GM12801 (cell line): Measurements from ENCODE around the gene PTK7.

Experiments used
- TF ChIP-seq, protein P1 (sequence below): IDR thresholded peaks from one replicate; pipeline ENCODE4 v1.5.1; 2011; ENCODE audit warnings: control low read depth; ENCODE audit not compliant: insufficient read length; ENCODE audit errors: extremely low read depth

The PTK7 gene

DNA sequence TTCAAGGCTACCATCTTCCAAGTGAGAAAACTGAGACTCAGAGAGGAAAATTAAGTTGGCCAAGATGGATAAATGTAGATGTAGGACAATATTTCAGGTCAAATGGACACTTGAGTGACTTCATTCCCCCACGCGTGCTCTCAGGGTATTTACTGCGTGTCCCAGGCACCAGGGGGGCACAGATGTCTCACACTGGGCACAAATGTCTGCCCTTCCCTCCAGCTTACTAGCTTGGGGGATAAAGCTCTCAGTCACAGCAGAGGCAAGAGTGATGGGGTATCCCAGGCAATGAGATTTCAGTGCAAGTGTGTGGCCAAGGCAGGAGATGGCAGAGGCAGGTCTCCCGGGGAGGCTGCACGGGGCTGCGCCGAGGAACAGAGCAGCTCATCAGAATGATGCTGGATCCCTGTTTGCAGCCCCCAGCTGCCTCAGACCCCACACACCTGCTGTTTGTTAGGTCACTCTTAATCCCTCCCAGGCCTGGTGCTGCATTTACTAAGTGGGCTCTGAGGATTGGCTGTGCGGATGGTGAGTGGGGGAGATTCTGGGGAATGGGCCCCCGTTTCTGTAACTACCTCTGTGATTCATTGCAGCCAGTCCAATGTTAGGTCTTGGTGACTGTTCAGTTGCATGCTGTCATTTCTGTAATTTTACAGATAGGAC, 44.1 kb downstream of the PTK7 start:
- TF ChIP-seq, protein P1, sequence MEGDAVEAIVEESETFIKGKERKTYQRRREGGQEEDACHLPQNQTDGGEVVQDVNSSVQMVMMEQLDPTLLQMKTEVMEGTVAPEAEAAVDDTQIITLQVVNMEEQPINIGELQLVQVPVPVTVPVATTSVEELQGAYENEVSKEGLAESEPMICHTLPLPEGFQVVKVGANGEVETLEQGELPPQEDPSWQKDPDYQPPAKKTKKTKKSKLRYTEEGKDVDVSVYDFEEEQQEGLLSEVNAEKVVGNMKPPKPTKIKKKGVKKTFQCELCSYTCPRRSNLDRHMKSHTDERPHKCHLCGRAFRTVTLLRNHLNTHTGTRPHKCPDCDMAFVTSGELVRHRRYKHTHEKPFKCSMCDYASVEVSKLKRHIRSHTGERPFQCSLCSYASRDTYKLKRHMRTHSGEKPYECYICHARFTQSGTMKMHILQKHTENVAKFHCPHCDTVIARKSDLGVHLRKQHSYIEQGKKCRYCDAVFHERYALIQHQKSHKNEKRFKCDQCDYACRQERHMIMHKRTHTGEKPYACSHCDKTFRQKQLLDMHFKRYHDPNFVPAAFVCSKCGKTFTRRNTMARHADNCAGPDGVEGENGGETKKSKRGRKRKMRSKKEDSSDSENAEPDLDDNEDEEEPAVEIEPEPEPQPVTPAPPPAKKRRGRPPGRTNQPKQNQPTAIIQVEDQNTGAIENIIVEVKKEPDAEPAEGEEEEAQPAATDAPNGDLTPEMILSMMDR: no peak

DNA sequence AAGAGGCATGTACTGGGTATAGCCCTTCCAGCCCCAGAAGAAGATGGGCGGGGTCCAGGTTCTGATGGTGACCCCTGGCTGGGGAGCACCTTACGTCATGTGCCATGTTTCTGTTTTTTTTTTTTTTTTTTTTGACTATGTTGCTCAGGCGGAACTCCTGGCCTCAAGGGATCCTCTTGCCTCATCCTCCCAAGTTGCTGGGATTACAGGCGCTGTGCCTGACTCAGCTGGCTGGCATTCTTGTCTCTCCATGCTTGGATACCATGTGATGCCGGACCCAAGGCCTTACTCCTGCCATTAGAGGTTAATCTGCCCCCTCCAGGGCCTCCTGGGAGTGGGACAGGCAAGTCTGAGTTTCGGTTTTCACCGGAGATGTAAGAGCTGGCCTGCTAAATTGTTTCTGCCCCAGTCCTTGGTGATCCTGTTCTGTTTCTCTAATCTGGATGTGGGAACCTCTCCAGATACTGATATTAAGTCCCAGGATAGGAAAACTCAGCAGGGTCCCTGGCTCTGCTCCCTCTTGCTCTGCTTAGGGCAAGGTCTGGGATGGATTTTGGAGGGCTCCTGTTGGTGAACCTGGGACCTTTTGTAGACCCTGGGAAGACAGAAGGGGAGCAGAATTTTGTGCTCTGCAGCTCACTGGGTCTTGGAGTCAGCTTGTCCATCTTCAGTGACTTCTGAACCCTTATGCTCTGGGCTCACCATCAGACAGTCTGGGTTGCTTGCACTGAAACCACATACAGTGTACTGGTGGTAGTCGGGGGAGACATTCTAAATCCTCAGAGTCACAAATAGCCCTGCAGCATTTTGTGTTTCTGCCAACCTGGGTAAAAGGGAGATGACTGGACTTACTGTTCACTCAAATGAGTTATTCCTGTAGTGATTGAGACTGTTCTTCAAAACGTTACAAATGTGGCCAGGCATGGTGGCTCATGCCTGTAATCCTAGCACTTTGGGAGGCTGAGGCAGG, 45.1 kb downstream of the PTK7 start:
- TF ChIP-seq, protein P1: no peak

DNA sequence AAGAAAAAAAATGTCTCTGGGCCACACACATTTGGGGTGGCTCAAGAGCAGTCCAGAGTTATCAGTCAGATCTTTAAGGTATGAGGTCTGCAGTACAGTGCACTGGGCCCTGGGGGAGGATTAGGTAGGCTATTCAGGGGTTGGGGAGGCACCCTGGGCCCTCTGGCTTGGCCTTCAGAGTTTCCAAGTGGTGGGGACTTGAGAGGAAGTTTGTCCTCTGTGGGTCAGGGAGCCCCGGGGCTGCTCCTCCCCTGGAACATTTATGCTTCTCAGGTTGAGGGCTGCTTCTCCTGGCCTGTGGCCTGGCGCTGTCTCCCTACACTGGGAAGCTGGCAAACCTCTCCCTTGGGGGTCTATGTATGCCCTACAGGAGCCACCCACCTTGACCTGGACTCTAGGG, 46.0 kb downstream of the PTK7 start:
- TF ChIP-seq, protein P1: no peak

DNA sequence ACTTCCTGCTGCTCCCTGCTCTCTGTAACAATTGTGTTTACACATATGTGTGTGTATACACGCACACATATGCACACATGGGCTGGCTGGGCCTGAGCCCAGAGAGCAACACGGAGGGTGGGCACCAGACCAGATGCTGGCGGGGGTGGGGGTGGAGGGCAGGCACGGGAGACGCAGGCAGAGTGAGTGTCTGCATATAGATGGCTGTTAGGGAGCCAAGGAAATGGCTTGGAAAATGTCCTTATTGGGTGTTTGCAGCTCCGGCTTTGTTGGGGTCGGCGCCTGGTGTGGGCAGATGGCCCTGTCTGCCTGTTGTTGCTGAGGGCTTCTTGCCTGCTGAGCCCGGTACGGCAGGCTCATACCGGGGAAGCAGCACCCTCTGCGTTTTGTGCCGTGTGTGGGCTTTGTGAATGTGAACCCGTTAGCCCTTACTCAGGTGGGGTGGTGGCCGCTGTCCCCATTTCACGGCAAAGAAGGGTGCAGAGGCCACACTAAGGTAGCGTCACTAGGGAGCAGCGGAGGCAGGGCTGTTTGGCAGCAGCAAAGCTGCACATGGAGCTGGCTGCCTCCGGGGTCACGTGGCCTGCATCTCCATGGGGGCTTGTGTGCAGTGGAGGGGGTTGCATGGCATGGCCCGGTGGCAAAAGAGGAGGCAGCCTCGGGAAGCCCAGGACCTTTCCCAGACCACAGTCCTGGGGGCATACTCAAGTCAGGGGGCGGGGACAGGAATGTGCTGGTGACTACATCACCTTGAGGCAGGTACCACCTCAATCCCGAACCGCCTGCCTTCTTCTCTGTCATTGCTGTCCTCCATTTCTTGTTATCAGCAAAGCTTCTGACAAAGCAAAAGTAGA, 47.6 kb downstream of the PTK7 start:
- TF ChIP-seq, protein P1: no peak

DNA sequence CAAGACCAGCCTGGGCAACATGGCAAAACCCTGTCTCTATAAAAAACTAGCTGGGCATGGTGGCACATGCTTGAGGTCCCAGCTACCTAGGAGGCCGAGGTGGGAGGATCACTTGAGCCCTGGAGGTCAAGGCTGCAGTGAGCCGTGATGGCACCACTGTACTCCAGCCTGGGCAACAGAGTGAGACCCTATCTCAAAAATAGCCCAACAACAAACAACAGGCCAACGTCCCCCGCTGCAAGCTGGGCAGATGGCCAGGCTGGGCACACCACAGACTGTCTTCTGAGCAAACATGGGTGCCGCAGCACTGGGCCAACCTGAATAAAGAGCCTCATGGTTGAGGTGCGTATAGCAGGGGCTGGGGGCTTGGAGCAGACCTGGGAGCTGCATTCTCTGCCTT, 48.4 kb downstream of the PTK7 start:
- TF ChIP-seq, protein P1: no peak

DNA sequence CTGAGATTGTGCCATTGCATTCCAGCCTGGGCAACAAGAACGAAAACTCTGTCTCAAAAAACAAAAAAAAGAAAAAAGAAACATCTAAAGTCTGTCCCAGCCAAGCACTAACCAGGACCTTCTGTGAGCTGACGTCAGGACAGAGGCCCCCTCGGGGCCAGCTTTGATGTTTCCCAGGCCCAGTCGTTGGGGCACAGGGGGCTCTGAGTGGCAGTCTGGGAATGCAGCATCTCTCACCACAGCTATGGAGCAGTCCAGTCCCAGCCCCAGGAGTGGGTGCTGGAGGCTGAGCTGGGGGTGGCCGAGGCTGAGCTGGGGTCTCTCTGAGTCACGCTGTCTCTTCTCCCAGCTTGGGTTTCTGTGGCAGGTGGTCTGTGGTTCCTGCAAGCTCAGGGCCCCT, 49.0 kb downstream of the PTK7 start:
- TF ChIP-seq, protein P1: no peak

DNA sequence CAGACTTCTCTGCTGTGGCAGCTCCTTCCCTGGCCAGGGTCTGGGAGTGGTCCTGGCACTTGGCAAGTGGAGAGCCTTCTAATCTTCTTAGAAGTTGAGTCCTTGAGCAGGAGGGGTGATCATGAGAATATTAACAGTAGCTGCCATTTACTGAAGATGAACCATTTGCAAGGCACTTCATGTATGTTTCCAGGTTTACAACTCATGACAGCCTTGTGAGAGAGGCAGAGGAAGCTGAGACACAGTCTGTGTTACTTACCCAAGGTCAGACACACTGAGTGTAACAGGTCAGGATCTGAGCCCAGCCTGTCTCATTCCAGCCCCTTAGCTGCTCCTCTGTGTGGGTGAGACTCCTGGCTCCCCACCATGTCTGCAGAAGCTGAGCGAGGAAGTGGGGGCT, 49.4 kb downstream of the PTK7 start:
- TF ChIP-seq, protein P1: no peak
